Endothelial cell of umbilical vein (primary cell): ENCODE results near the gene TVP23A. TPM values are rescaled to one million over a fixed set of nuclear protein-coding genes. Genes with fewer than 3 reads are reported as not detected.

Source experiments
- BruUV-seq: library from RNA; stranded (reverse); fragments of 400-500 nt; replicated peaks from 2 replicates; lab custom pipeline; 2021; lab: Mats Ljungman, UMichigan
- CTCF ChIA-PET: fragments of 300-600, 350-600 bp; sonication (Branson Sonifier 250); formaldehyde crosslinking; loops from one replicate; lab custom pipeline; 2021; ENCODE audit warnings: antibody characterized with exemption, inconsistent platforms; lab: Charles Lee
- POLR2A ChIA-PET: fragments of 300-600, 350-600 bp; sonication (Branson Sonifier 250); formaldehyde crosslinking; loops from one replicate; lab custom pipeline; 2021; ENCODE audit warnings: antibody characterized with exemption, inconsistent platforms; lab: Charles Lee
- DNase-seq: peaks from one replicate; pipeline ENCODE4 v3.0.0-alpha.2; 2011; ENCODE audit warnings: low read depth, low spot score
- FAIRE-seq: peaks from 2 replicates; lab custom pipeline; 2011; peaks lifted over from hg19 to GRCh38; lab: Jason Lieb, UNC
- H2AFZ ChIP-seq: 2 replicates; pipeline ENCODE4 v1.6.0; 2012; ENCODE audit warnings: low read depth, low read length, control low read depth, inconsistent platforms
- H3K27ac ChIP-seq: 2 replicates; pipeline ENCODE4 v1.5.1; 2011; ENCODE audit warnings: low read depth, mild to moderate bottlenecking, control low read depth, low read length, moderate library complexity; ENCODE audit not compliant: insufficient read depth
- H3K27me3 ChIP-seq, 2 experiments: 2 replicates each; pipeline versions ENCODE4 v1.6.0 to v1.6.1; 2011; ENCODE audit warnings: low read length in 2 of 2, mixed read lengths in 1 of 2; ENCODE audit not compliant: control insufficient read depth in 2 of 2, insufficient read depth in 2 of 2
- H3K36me3 ChIP-seq, 2 experiments: 2 replicates in 1 of 2; 3 replicates in 1 of 2; pipeline ENCODE4 v1.5.1; 2011; ENCODE audit warnings: low read length in 2 of 2, mild to moderate bottlenecking in 1 of 2, moderate library complexity in 1 of 2; ENCODE audit not compliant: control insufficient read depth in 2 of 2, insufficient read depth in 2 of 2; ENCODE audit errors: extremely low read depth in 1 of 2
- H3K4me1 ChIP-seq: 3 replicates; pipeline ENCODE4 v1.5.1; 2011; ENCODE audit warnings: mild to moderate bottlenecking, low read length; ENCODE audit not compliant: control insufficient read depth, insufficient read depth; ENCODE audit errors: extremely low read depth
- H3K4me2 ChIP-seq: 2 replicates; pipeline ENCODE4 v1.6.1; 2011; ENCODE audit warnings: low read length, control low read depth, mixed read lengths; ENCODE audit not compliant: insufficient read depth
- H3K4me3 ChIP-seq, 3 experiments: fragments of 200-600 bp in 1 of 3; sonication (generic), shearing (Covaris generic) in 1 of 3; replicated peaks in 1 of 3; 2 replicates each; pipeline ENCODE4 v1.5.1; 2011 to 2016; ENCODE audit warnings: control low read depth in 3 of 3, low read length in 3 of 3, mild to moderate bottlenecking in 2 of 3, inconsistent platforms in 1 of 3, low read depth in 1 of 3, moderate library complexity in 1 of 3; ENCODE audit not compliant: insufficient read depth in 1 of 3
- H3K79me2 ChIP-seq: 2 replicates; pipeline ENCODE4 v1.6.0; 2012; ENCODE audit warnings: low read length, inconsistent platforms; ENCODE audit not compliant: control insufficient read depth, insufficient read depth
- H3K9ac ChIP-seq: replicated peaks from 2 replicates; pipeline ENCODE3; 2011; ENCODE audit warnings: low read length, control low read depth; ENCODE audit not compliant: insufficient read depth; ENCODE audit errors: extremely low read depth
- H3K9me1 ChIP-seq: replicated peaks from 3 replicates; pipeline ENCODE4 v1.6.0; 2011; ENCODE audit warnings: mild to moderate bottlenecking, low read length; ENCODE audit not compliant: control insufficient read depth, insufficient read depth; ENCODE audit errors: extremely low read depth
- H3K9me3 ChIP-seq: replicated peaks from 2 replicates; pipeline ENCODE4 v1.5.1; 2012; ENCODE audit warnings: low read length, inconsistent platforms; ENCODE audit not compliant: control insufficient read depth, insufficient read depth
- H4K20me1 ChIP-seq: replicated peaks from 2 replicates; pipeline ENCODE3; 2011; ENCODE audit warnings: mild to moderate bottlenecking, low read length; ENCODE audit not compliant: control insufficient read depth, insufficient read depth; ENCODE audit errors: extremely low read depth
- CTCF ChIP-seq, 2 donors: IDR thresholded peaks; 1 replicate in 1 of 2; 2 replicates in 1 of 2; pipeline ENCODE4 v1.5.1; 2011; ENCODE audit warnings: low read length in 2 of 2, mild to moderate bottlenecking in 2 of 2, moderate library complexity in 2 of 2, control low read depth in 1 of 2, inconsistent platforms in 1 of 2, low read depth in 1 of 2; ENCODE audit not compliant: insufficient read depth in 1 of 2; ENCODE audit errors: extremely low read depth in 1 of 2
- EZH2 ChIP-seq: IDR thresholded peaks from 2 replicates; pipeline ENCODE4 v1.6.1; 2012; ENCODE audit warnings: borderline replicate concordance, low read depth, mild to moderate bottlenecking, moderate library complexity, low read length, inconsistent platforms; ENCODE audit not compliant: severe bottlenecking
- FOS ChIP-seq: IDR thresholded peaks from 2 replicates; pipeline ENCODE4 v1.6.1; 2011; ENCODE audit warnings: mild to moderate bottlenecking, low read length, moderate library complexity, borderline replicate concordance; ENCODE audit not compliant: insufficient read depth
- GATA2 ChIP-seq: IDR thresholded peaks from 2 replicates; pipeline ENCODE4 v1.7.0; 2011; ENCODE audit warnings: low read depth, mild to moderate bottlenecking, moderate library complexity, mixed read lengths, low read length; ENCODE audit not compliant: insufficient read length, insufficient read depth
- JUN ChIP-seq: IDR thresholded peaks from 2 replicates; pipeline ENCODE4 v1.6.1; 2011; ENCODE audit warnings: borderline replicate concordance, low read depth; ENCODE audit not compliant: insufficient read length, insufficient read depth
- MAX ChIP-seq: IDR thresholded peaks from 2 replicates; pipeline ENCODE4 v1.6.1; 2011; ENCODE audit not compliant: insufficient read depth, insufficient read length
- MYC ChIP-seq: IDR thresholded peaks from one replicate; pipeline ENCODE4 v1.6.1; 2011; ENCODE audit warnings: mild to moderate bottlenecking, low read depth, low read length
- POLR2A ChIP-seq: IDR thresholded peaks from 2 replicates; pipeline ENCODE4 v1.6.1; 2012; ENCODE audit warnings: low read depth, mild to moderate bottlenecking, control low read depth, low read length
- POLR2AphosphoS5 ChIP-seq: IDR thresholded peaks from 2 replicates; pipeline ENCODE4 v1.6.1; 2012; ENCODE audit warnings: low read depth, mild to moderate bottlenecking, control low read depth, low read length, moderate library complexity; ENCODE audit not compliant: insufficient read depth
- dilution Hi-C: fragments of 300-500 bp; cut with MboI; formaldehyde crosslinking; loops from one replicate; pipeline ENCODE4 v1.15.0; 2019; ENCODE audit warnings: low sequenced_read_pairs; ENCODE audit not compliant: extremely low pct_ligation_motif_present
- intact Hi-C: fragments of 100-400 bp; cut with micrococcal nuclease; formaldehyde crosslinking; loops from one replicate; pipeline ENCODE4 v1.10.0; 2022
- polyA plus RNA-seq, 4 experiments: library from polyadenylated mRNA; depleted of rRNA in 3 of 4; stranded (reverse) in 3 of 4; unstranded in 1 of 4; fragments of >200 nt; gene quantifications; 2 replicates each; pipeline versions ENCODE4 v1.2.1 to v1.2.3, GENCODE V29; 2011 to 2012; ENCODE audit warnings: missing spikeins in 1 of 4
- total RNA-seq: library from RNA; stranded (reverse); gene quantifications from 2 replicates; pipeline ENCODE4 v1.2.3, GENCODE V29; 2021

TVP23A gene
- total and polyA plus RNA-seq, 2 donors (not counting 3 experiments of a cell fraction or from before 2014, with no cell fraction given): not detected

DNA sequence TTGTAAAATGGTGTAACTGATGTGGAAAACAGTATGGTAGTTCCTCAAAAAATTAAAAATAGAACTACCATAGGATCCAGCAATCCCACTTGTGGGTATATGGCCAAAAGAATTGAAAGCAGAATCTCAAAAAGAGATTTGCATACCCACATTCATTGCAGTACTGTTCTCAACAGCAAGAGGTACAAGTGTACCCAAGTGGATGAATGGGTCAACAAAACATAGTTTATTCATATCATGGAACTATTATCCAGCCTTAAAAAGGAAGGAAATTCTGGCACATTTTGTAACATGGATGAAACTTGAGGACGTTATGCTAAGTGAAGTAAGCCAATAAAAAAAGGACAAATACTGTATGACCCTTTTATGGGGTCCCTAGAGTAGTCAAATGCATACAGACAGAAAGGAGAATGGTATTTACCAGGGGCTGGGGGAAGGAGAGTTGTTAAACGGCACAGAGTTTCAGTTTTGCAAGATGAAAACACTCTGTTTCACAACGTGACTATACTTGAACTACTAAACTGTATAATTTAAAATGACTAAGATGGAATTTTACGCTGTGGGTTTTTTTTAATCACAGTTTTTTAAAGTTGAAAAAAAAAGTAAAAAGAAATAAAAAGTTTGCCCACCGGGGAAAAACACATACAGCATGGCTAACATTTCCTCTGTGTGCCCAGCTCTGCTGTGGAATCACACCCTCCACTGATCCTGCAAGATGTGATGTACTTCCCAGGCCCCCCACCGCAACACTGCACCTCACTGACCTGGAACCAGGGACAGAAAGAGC is 6.1 kb downstream of the TVP23A start:
- no TSS peak for BruUV-seq
- H3K9me1 ChIP-seq: no peaks in the 10 kb centered on the region
- FAIRE-seq (no peak), DNase-seq (no peak)
- no peak overlapping the region for H3K4me2 ChIP-seq
- ChIA-PET CTCF (no interaction called here), POLR2A (no interaction called here)
- H3K36me3 ChIP-seq: no peaks in the 10 kb centered on the region
- H2AFZ ChIP-seq: no peak overlapping the region
- H3K9me3 ChIP-seq: no peaks in the 10 kb centered on the region
- H4K20me1 ChIP-seq: no peaks in the 10 kb centered on the region
- H3K4me3 ChIP-seq: no peak overlapping the region
- H3K27ac ChIP-seq: no peak overlapping the region
- TF ChIP-seq MYC: no peak
- no peak for TF ChIP-seq POLR2AphosphoS5
- TF ChIP-seq FOS: no peak
- no peak for TF ChIP-seq EZH2
- H3K9ac ChIP-seq: no peak overlapping the region
- intact Hi-C loops (no loop called here), dilution Hi-C loops (no loop called here)
- no peaks in the 10 kb centered on the region for H3K4me1 ChIP-seq
- peaks cover 0 to 5% of the 10 kb centered on the region in 2 experiments for H3K27me3 ChIP-seq
- no peaks in the 10 kb centered on the region for H3K79me2 ChIP-seq

GRCh38 chr16:10809706-10810105 is 8.9 kb downstream of the TVP23A start:
- intact Hi-C loops (no loop called here), dilution Hi-C loops (no loop called here)
- DNase-seq (no peak), FAIRE-seq (no peak)
- POLR2A ChIA-PET: no interaction called here
- CTCF ChIA-PET: interaction anchor here (1.4 kb wide), 1 partner anchor 109 kb away, joined by 3 read pairs; no protein-coding TSS in a partner anchor
- Histone ChIP-seq H3K9me1 (no peaks in the 10 kb centered on the region), H2AFZ (no peak overlapping the region), H3K4me3 (no peak overlapping the region), H3K27me3 (no peaks in the 10 kb centered on the region), H3K36me3 (no peaks in the 10 kb centered on the region), H3K79me2 (no peaks in the 10 kb centered on the region), H3K9ac (no peak overlapping the region), H4K20me1 (no peaks in the 10 kb centered on the region), H3K27ac (no peak overlapping the region), H3K9me3 (no peaks in the 10 kb centered on the region), H3K4me2 (no peak overlapping the region), H3K4me1 (no peaks in the 10 kb centered on the region)
- no peak for TF ChIP-seq EZH2
- no peak for TF ChIP-seq FOS
- TF ChIP-seq MYC: no peak
- no peak for TF ChIP-seq POLR2AphosphoS5
- TF ChIP-seq JUN: no peak
- no peak for TF ChIP-seq MAX
- no peak for TF ChIP-seq GATA2
- no peak for TF ChIP-seq CTCF (IDR thresholded peaks at IDR 0.05; ENCODE audit: extremely low read depth in 1 of 2, insufficient read depth in 1 of 2, low read depth in 1 of 2, low read length in 2 of 2)
- TF ChIP-seq POLR2A: no peak
- BruUV-seq: no TSS peak
